ENCODE results near the gene OFD1.

Gene OFD1

GRCh38 chrX:13759152-13759718, 24.7 kb downstream of the OFD1 start:
- no peak overlapping the region for H3K14ac ChIP-seq (ENCODE audit: low read length)

GRCh38 chrX:13760426-13760825, 25.9 kb downstream of the OFD1 start:
- no peaks in the 10 kb centered on the region for H3K79me2 ChIP-seq (ENCODE audit: control insufficient read depth, insufficient read depth, low read length, poor library complexity)
- no peak overlapping the region for H4K12ac ChIP-seq (ENCODE audit: low read depth, low read length)
- H3K36me3 ChIP-seq (ENCODE audit: control insufficient read depth in 1 of 2, insufficient read depth in 2 of 2, low read length in 2 of 2), result peaks cover 22 to 29% of the 10 kb centered on the region in 2 experiments
- H3K14ac ChIP-seq (ENCODE audit: low read length), result no peak overlapping the region
- H3K27me3 ChIP-seq (ENCODE audit: insufficient read depth, low read length), result no peaks in the 10 kb centered on the region
- no peak overlapping the region for H2BK120ac ChIP-seq (ENCODE audit: insufficient read depth, low read length, poor library complexity)
- WGBS (ENCODE audit: extremely low coverage, insufficient coverage, insufficient read length), result no CpG with 5 or more reads among the region's 13 CpGs
- no peak overlapping the region for H3K4me2 ChIP-seq (ENCODE audit: low read length)
- H3K9ac ChIP-seq (ENCODE audit: low read length), result no peak overlapping the region
- no peak overlapping the region for H2AFZ ChIP-seq (ENCODE audit: insufficient read depth, low read length, poor library complexity)
- no peak overlapping the region for H4K8ac ChIP-seq (ENCODE audit: low read depth, low read length)
- H3K27ac ChIP-seq (ENCODE audit: low read depth, low read length), result no peak overlapping the region
- H4K91ac ChIP-seq (ENCODE audit: low read depth, low read length), result no peak overlapping the region
- H3K79me1 ChIP-seq (ENCODE audit: low read length), result no peaks in the 10 kb centered on the region
- no peak overlapping the region for H3K4me3 ChIP-seq (ENCODE audit: low read depth, low read length)
- no peak overlapping the region for H2BK5ac ChIP-seq (ENCODE audit: low read depth, low read length, poor library complexity)
- H3K4me1 ChIP-seq (ENCODE audit: control insufficient read depth in 1 of 2, insufficient read depth in 2 of 2, low read length in 2 of 2), result no peaks in the 10 kb centered on the region
- H3K9me3 ChIP-seq (ENCODE audit: insufficient read depth, low read depth, low read length), result no peaks in the 10 kb centered on the region
- H2BK12ac ChIP-seq (ENCODE audit: low read length), result no peak overlapping the region
- H3K18ac ChIP-seq (ENCODE audit: low read length), result no peak overlapping the region
- H3K4ac ChIP-seq (ENCODE audit: low read depth, low read length), result no peak overlapping the region
- no peak overlapping the region for H3K23ac ChIP-seq (ENCODE audit: low read length)
- no peak overlapping the region for H2AK5ac ChIP-seq (ENCODE audit: low read length)
- no peak for DNase-seq

More at GRCh38 chrX:13759152-13759718, 24.7 kb downstream of the OFD1 start:
- Histone ChIP-seq H3K9ac (ENCODE audit: low read length) (no peak overlapping the region), H2BK120ac (ENCODE audit: insufficient read depth, low read length, poor library complexity) (no peak overlapping the region), H4K12ac (ENCODE audit: low read depth, low read length) (no peak overlapping the region), H4K91ac (ENCODE audit: low read depth, low read length) (no peak overlapping the region), H3K79me2 (ENCODE audit: control insufficient read depth, insufficient read depth, low read length, poor library complexity) (no peaks in the 10 kb centered on the region), H3K9me3 (ENCODE audit: insufficient read depth, low read depth, low read length) (no peaks in the 10 kb centered on the region), H3K4me3 (ENCODE audit: low read depth, low read length) (no peak overlapping the region), H3K27ac (ENCODE audit: low read depth, low read length) (no peak overlapping the region), H2BK5ac (ENCODE audit: low read depth, low read length, poor library complexity) (no peak overlapping the region), H3K36me3 (ENCODE audit: control insufficient read depth in 1 of 2, insufficient read depth in 2 of 2, low read length in 2 of 2) (peaks cover 22 to 29% of the 10 kb centered on the region in 2 experiments), H3K79me1 (ENCODE audit: low read length) (no peaks in the 10 kb centered on the region), H3K27me3 (ENCODE audit: insufficient read depth, low read length) (no peaks in the 10 kb centered on the region), H3K4me1 (ENCODE audit: control insufficient read depth in 1 of 2, insufficient read depth in 2 of 2, low read length in 2 of 2) (no peaks in the 10 kb centered on the region), H4K8ac (ENCODE audit: low read depth, low read length) (no peak overlapping the region), H2AK5ac (ENCODE audit: low read length) (no peak overlapping the region), H3K18ac (ENCODE audit: low read length) (no peak overlapping the region), H2AFZ (ENCODE audit: insufficient read depth, low read length, poor library complexity) (no peak overlapping the region), H3K4me2 (ENCODE audit: low read length) (no peak overlapping the region), H2BK12ac (ENCODE audit: low read length) (no peak overlapping the region), H3K4ac (ENCODE audit: low read depth, low read length) (no peak overlapping the region), H3K23ac (ENCODE audit: low read length) (no peak overlapping the region)
- no peak for DNase-seq
- no CpG with 5 or more reads among the region's 8 CpGs for WGBS (ENCODE audit: extremely low coverage, insufficient coverage, insufficient read length)

- no peaks in the 10 kb centered on the region for H3K79me2 ChIP-seq (ENCODE audit: control insufficient read depth, insufficient read depth, low read length, poor library complexity)
- no peak overlapping the region for H2BK5ac ChIP-seq (ENCODE audit: low read depth, low read length, poor library complexity)
- no peak overlapping the region for H4K12ac ChIP-seq (ENCODE audit: low read depth, low read length)
- H3K4me2 ChIP-seq (ENCODE audit: low read length), result no peak overlapping the region
- H3K18ac ChIP-seq (ENCODE audit: low read length), result no peak overlapping the region
- no CpG with 5 or more reads among the region's 7 CpGs for WGBS (ENCODE audit: extremely low coverage, insufficient coverage, insufficient read length)
- H3K36me3 ChIP-seq (ENCODE audit: control insufficient read depth in 1 of 2, insufficient read depth in 2 of 2, low read length in 2 of 2), result peaks cover 25 to 37% of the 10 kb centered on the region in 2 experiments
- no peak overlapping the region for H4K91ac ChIP-seq (ENCODE audit: low read depth, low read length)
- H2AK5ac ChIP-seq (ENCODE audit: low read length), result no peak overlapping the region
- no peak overlapping the region for H3K9ac ChIP-seq (ENCODE audit: low read length)
- no peak overlapping the region for H3K4me3 ChIP-seq (ENCODE audit: low read depth, low read length)
- H3K79me1 ChIP-seq (ENCODE audit: low read length), result no peaks in the 10 kb centered on the region
- H3K4ac ChIP-seq (ENCODE audit: low read depth, low read length), result no peak overlapping the region
- no peaks in the 10 kb centered on the region for H3K4me1 ChIP-seq (ENCODE audit: control insufficient read depth in 1 of 2, insufficient read depth in 2 of 2, low read length in 2 of 2)
- H3K27ac ChIP-seq (ENCODE audit: low read depth, low read length), result no peak overlapping the region
- H2BK120ac ChIP-seq (ENCODE audit: insufficient read depth, low read length, poor library complexity), result no peak overlapping the region
- no peaks in the 10 kb centered on the region for H3K9me3 ChIP-seq (ENCODE audit: insufficient read depth, low read depth, low read length)
- no peak overlapping the region for H3K23ac ChIP-seq (ENCODE audit: low read length)
- no peak overlapping the region for H3K14ac ChIP-seq (ENCODE audit: low read length)
- H4K8ac ChIP-seq (ENCODE audit: low read depth, low read length), result no peak overlapping the region
- no peak overlapping the region for H2BK12ac ChIP-seq (ENCODE audit: low read length)
- H3K27me3 ChIP-seq (ENCODE audit: insufficient read depth, low read length), result no peaks in the 10 kb centered on the region
- DNase-seq, result no peak
- no peak overlapping the region for H2AFZ ChIP-seq (ENCODE audit: insufficient read depth, low read length, poor library complexity)
These were observed 27.3 kb downstream of the OFD1 start for GRCh38 chrX:13761606-13762414.

GRCh38 chrX:13763489-13763888, 28.9 kb downstream of the OFD1 start:
- no peaks in the 10 kb centered on the region for H3K79me2 ChIP-seq (ENCODE audit: control insufficient read depth, insufficient read depth, low read length, poor library complexity)
- no peak overlapping the region for H3K9ac ChIP-seq (ENCODE audit: low read length)
- no peaks in the 10 kb centered on the region for H3K79me1 ChIP-seq (ENCODE audit: low read length)
- no peak overlapping the region for H2BK120ac ChIP-seq (ENCODE audit: insufficient read depth, low read length, poor library complexity)
- no peaks in the 10 kb centered on the region for H3K27me3 ChIP-seq (ENCODE audit: insufficient read depth, low read length)
- no peak overlapping the region for H3K4ac ChIP-seq (ENCODE audit: low read depth, low read length)
- no peak overlapping the region for H3K23ac ChIP-seq (ENCODE audit: low read length)
- no peak overlapping the region for H3K4me2 ChIP-seq (ENCODE audit: low read length)
- H4K91ac ChIP-seq (ENCODE audit: low read depth, low read length), result no peak overlapping the region
- no peak overlapping the region for H4K8ac ChIP-seq (ENCODE audit: low read depth, low read length)
- H2AK5ac ChIP-seq (ENCODE audit: low read length), result no peak overlapping the region
- no peak overlapping the region for H2BK12ac ChIP-seq (ENCODE audit: low read length)
- no peaks in the 10 kb centered on the region for H3K4me1 ChIP-seq (ENCODE audit: control insufficient read depth in 1 of 2, insufficient read depth in 2 of 2, low read length in 2 of 2)
- H2AFZ ChIP-seq (ENCODE audit: insufficient read depth, low read length, poor library complexity), result no peak overlapping the region
- no CpG with 5 or more reads among the region's 8 CpGs for WGBS (ENCODE audit: extremely low coverage, insufficient coverage, insufficient read length)
- peaks cover 22 to 35% of the 10 kb centered on the region in 2 experiments for H3K36me3 ChIP-seq (ENCODE audit: control insufficient read depth in 1 of 2, insufficient read depth in 2 of 2, low read length in 2 of 2)
- no peak overlapping the region for H2BK5ac ChIP-seq (ENCODE audit: low read depth, low read length, poor library complexity)
- no peaks in the 10 kb centered on the region for H3K9me3 ChIP-seq (ENCODE audit: insufficient read depth, low read depth, low read length)
- no peak for DNase-seq
- H3K27ac ChIP-seq (ENCODE audit: low read depth, low read length), result no peak overlapping the region
- no peak overlapping the region for H4K12ac ChIP-seq (ENCODE audit: low read depth, low read length)
- no peak overlapping the region for H3K18ac ChIP-seq (ENCODE audit: low read length)
- H3K14ac ChIP-seq (ENCODE audit: low read length), result no peak overlapping the region
- no peak overlapping the region for H3K4me3 ChIP-seq (ENCODE audit: low read depth, low read length)
